Smooth muscle cell (in vitro differentiated cells): ENCODE measurements around the gene NRXN2. TPM values are rescaled to one million over a fixed set of nuclear protein-coding genes. Genes with fewer than 3 reads are reported as not detected.

ENCODE experiments used
- DNase-seq: peaks from one replicate; lab custom pipeline; 2025; ENCODE audit not compliant: unreplicated experiment; lab: John Stamatoyannopoulos, UW
- H2AFZ ChIP-seq: fragments of 200-600 bp; sonication (generic); 2 replicates; pipeline ENCODE4 v1.6.0; 2016; ENCODE audit warnings: antibody characterized with exemption, low read depth, mild to moderate bottlenecking
- H3F3A ChIP-seq: fragments of 200-600 bp; sonication (generic); 2 replicates; pipeline ENCODE4 v1.6.0; 2017; ENCODE audit warnings: antibody characterized with exemption, low read depth
- H3K27ac ChIP-seq: fragments of 200-600 bp; sonication (generic); 2 replicates; pipeline ENCODE4 v1.5.1; 2016; ENCODE audit warnings: low read depth, mild to moderate bottlenecking
- H3K27me3 ChIP-seq: fragments of 200-600 bp; sonication (generic); 2 replicates; pipeline ENCODE4 v1.6.1; 2016; ENCODE audit warnings: low read depth, mild to moderate bottlenecking
- H3K36me3 ChIP-seq: fragments of 200-600 bp; sonication (generic); 2 replicates; pipeline ENCODE4 v1.5.1; 2016; ENCODE audit warnings: low read depth
- H3K4me1 ChIP-seq: fragments of 200-600 bp; sonication (generic); 2 replicates; pipeline ENCODE4 v1.5.1; 2016; ENCODE audit warnings: low read depth
- H3K4me2 ChIP-seq: fragments of 200-600 bp; sonication (generic); 2 replicates; pipeline ENCODE4 v1.6.0; 2016; ENCODE audit warnings: mild to moderate bottlenecking
- H3K4me3 ChIP-seq: fragments of 200-600 bp; sonication (generic); 2 replicates; pipeline ENCODE4 v1.5.1; 2016; ENCODE audit warnings: mild to moderate bottlenecking
- H3K79me2 ChIP-seq: fragments of 200-600 bp; sonication (generic); 2 replicates; pipeline ENCODE4 v1.6.0; 2016; ENCODE audit warnings: low read depth, mild to moderate bottlenecking
- H3K9ac ChIP-seq: fragments of 200-600 bp; sonication (generic); 2 replicates; pipeline ENCODE4 v1.6.0; 2016; ENCODE audit warnings: low read depth
- H3K9me3 ChIP-seq: fragments of 200-600 bp; sonication (generic); replicated peaks from 2 replicates; pipeline ENCODE4 v1.5.1; 2016; ENCODE audit warnings: low read depth
- H4K20me1 ChIP-seq: fragments of 200-600 bp; sonication (generic); 2 replicates; pipeline ENCODE4 v1.6.0; 2016; ENCODE audit warnings: low read depth
- WGBS: methylation state at CpG from one replicate; pipeline ENCODE4 v1.1.7; 2016; ENCODE audit warnings: low lambda C conversion rate; 5-methylcytosine and 5-hydroxymethylcytosine counted together
- polyA plus RNA-seq: library from polyadenylated mRNA; unstranded; fragments of >200 nt; fragmentation: Nextera tagmentation; extraction: Ambion mirVana; gene quantifications from 2 replicates; pipeline ENCODE4 v1.2.1, GENCODE V29; 2016
- total RNA-seq: library from RNA; depleted of rRNA; stranded (reverse); fragments of >200 nt; gene quantifications from 2 replicates; pipeline ENCODE4 v1.2.3, GENCODE V29; 2014
- TF ChIP-seq, protein P1 (sequence below): fragments of 200-600 bp; sonication (generic); IDR thresholded peaks from 2 replicates; pipeline ENCODE4 v1.5.1; 2017; ENCODE audit warnings: borderline replicate concordance, mild to moderate bottlenecking, antibody characterized with exemption; ENCODE audit not compliant: insufficient read depth, poor library complexity, severe bottlenecking

The NRXN2 gene
- total and polyA plus RNA-seq, 2 experiments from 2014 or later, result 1.4 to 1.7 TPM

DNA sequence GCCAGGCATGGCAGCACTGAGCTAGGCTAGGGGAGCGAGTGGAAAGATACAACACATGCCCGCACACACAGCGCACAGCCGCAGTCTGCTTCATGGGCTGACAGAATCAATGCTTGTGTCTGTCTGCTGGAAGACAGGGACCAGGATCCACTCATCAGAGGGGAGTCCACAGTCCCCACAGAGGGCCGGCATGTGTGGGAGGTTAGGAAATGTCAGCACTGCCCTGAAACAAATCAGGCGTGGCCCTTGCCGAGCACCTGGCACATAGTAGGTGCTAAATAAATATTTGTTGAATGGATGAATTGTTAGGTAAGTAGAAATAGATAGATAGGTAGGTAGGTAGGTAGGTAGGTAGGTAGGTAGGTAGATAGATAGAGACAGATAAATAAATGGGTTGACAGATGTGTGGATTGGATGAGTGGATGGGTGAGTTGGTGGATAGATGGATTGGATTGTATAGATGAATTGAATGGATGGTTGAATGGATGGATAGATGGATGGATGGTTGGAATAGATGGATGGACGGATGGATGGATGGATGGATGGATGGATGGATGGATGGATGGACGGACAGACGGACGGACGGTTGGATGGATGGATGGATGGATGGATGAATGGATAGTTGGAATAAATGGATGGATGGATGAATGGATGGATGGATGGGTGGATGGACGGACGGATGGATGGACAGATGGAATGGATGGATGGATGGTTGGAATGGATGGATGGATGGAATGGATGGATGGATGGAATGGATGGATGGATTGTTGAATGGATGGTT, 128.6 kb downstream of the NRXN2 start:
- Histone ChIP-seq H3F3A (no peaks in the 10 kb centered on the region), H3K79me2 (no peaks in the 10 kb centered on the region), H3K9ac (no peak overlapping the region), H3K36me3 (no peaks in the 10 kb centered on the region), H3K27ac (no peak overlapping the region), H4K20me1 (no peaks in the 10 kb centered on the region), H3K4me2 (no peak overlapping the region), H3K4me3 (no peak overlapping the region), H3K9me3 (no peaks in the 10 kb centered on the region), H2AFZ (no peak overlapping the region), H3K27me3 (no peaks in the 10 kb centered on the region), H3K4me1 (no peaks in the 10 kb centered on the region)
- TF ChIP-seq, protein P1, sequence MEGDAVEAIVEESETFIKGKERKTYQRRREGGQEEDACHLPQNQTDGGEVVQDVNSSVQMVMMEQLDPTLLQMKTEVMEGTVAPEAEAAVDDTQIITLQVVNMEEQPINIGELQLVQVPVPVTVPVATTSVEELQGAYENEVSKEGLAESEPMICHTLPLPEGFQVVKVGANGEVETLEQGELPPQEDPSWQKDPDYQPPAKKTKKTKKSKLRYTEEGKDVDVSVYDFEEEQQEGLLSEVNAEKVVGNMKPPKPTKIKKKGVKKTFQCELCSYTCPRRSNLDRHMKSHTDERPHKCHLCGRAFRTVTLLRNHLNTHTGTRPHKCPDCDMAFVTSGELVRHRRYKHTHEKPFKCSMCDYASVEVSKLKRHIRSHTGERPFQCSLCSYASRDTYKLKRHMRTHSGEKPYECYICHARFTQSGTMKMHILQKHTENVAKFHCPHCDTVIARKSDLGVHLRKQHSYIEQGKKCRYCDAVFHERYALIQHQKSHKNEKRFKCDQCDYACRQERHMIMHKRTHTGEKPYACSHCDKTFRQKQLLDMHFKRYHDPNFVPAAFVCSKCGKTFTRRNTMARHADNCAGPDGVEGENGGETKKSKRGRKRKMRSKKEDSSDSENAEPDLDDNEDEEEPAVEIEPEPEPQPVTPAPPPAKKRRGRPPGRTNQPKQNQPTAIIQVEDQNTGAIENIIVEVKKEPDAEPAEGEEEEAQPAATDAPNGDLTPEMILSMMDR, result no peak
- WGBS, result 91% methylated on average over 14 of the region's 14 CpGs
- DNase-seq, result no peak

DNA sequence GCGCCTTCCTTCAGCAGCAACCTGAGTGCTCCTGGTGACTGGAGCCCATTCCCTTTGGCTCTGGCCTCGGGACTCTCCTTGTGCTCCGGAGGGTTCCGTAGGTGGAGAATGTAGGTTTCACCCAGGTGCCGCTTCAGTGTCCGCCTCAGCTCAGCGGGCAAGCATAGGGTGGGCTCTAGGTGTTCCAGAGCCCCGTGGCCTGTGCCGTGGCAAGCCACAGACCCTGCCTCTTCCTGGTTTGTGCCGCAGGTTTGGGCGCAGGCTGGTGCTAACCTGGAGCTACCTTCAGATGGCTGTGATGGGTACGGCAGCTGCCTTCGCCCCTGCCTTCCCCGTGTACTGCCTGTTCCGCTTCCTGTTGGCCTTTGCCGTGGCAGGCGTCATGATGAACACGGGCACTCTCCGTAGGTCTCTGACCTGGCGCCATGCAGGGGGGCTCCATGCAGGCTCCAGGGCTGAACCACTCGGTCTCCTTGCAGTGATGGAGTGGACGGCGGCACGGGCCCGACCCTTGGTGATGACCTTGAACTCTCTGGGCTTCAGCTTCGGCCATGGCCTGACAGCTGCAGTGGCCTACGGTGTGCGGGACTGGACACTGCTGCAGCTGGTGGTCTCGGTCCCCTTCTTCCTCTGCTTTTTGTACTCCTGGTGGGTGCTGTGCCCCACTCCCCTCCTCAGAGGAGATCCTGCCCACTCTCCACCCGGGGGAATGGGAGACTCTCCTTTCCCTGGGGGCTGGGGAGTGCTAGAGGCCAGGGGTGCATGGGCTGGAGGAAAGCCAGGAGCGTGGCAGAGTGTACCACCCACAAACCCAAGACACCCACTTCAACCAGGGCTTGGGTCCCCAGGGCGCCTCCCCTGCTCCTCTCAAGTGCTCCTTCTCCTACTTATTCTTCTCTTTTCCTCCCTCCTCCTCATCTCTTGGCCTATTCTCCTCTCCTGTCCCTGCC, 129.6 kb downstream of the NRXN2 start:
- Histone ChIP-seq H2AFZ (no peak overlapping the region), H3K4me3 (no peak overlapping the region), H3K27me3 (no peaks in the 10 kb centered on the region), H3K9me3 (no peaks in the 10 kb centered on the region), H3K9ac (no peak overlapping the region), H3K36me3 (no peaks in the 10 kb centered on the region), H3K4me2 (no peak overlapping the region), H3K4me1 (no peaks in the 10 kb centered on the region), H4K20me1 (no peaks in the 10 kb centered on the region), H3F3A (no peaks in the 10 kb centered on the region), H3K79me2 (no peaks in the 10 kb centered on the region), H3K27ac (no peak overlapping the region)
- 88% methylated on average over 32 of the region's 32 CpGs for WGBS
- DNase-seq, result no peak
- TF ChIP-seq, protein P1, result no peak

GRCh38 chr11:64592656-64593055, 130.3 kb downstream of the NRXN2 start:
- H2AFZ ChIP-seq, result no peak overlapping the region
- TF ChIP-seq, protein P1, result no peak
- H3K79me2 ChIP-seq, result no peaks in the 10 kb centered on the region
- H3K4me1 ChIP-seq, result no peaks in the 10 kb centered on the region
- no peak overlapping the region for H3K4me3 ChIP-seq
- DNase-seq, result no peak
- H3F3A ChIP-seq, result no peaks in the 10 kb centered on the region
- WGBS, result 92% methylated on average over 8 of the region's 9 CpGs
- H3K36me3 ChIP-seq, result no peaks in the 10 kb centered on the region
- no peak overlapping the region for H3K4me2 ChIP-seq
- no peaks in the 10 kb centered on the region for H3K27me3 ChIP-seq
- H4K20me1 ChIP-seq, result no peaks in the 10 kb centered on the region
- H3K9me3 ChIP-seq, result no peaks in the 10 kb centered on the region
- no peak overlapping the region for H3K27ac ChIP-seq
- H3K9ac ChIP-seq, result no peak overlapping the region
